Mesothelial cell of epicardium (in vitro differentiated cells): Measurements from ENCODE around the gene HMOX2. TPM values are rescaled to one million over a fixed set of nuclear protein-coding genes. Genes with fewer than 3 reads are reported as not detected.

ENCODE experiments used
- DNase-seq, 2 experiments: peaks; one replicate each; pipeline ENCODE4 v3.0.0; 2021; ENCODE audit warnings: low spot score in 2 of 2; ENCODE audit not compliant: unreplicated experiment in 2 of 2
- H3K27ac Mint-ChIP-seq: 2 replicates; pipeline ENCODE4 v1.8.0; 2021; ENCODE audit warnings: mixed read lengths
- H3K27me3 Mint-ChIP-seq: 2 replicates; pipeline ENCODE4 v1.8.0; 2021; ENCODE audit warnings: low read depth, mixed read lengths
- H3K36me3 Mint-ChIP-seq: 2 replicates; pipeline ENCODE4 v1.8.0; 2021; ENCODE audit warnings: mixed read lengths
- H3K4me1 Mint-ChIP-seq: 2 replicates; pipeline ENCODE4 v1.8.0; 2021; ENCODE audit warnings: mixed read lengths
- H3K4me3 Mint-ChIP-seq: 2 replicates; pipeline ENCODE4 v1.8.0; 2021; ENCODE audit warnings: mild to moderate bottlenecking, moderate library complexity, mixed read lengths
- H3K9me3 Mint-ChIP-seq: 2 replicates; pipeline ENCODE4 v1.8.0; 2021; ENCODE audit warnings: mixed read lengths
- total RNA-seq: library from RNA; stranded (reverse); gene quantifications from 3 replicates; pipeline ENCODE4 v1.2.1, GENCODE V29; 2021
- TF ChIP-seq, protein P1 (sequence below): fragments of 200-600 bp; sonication (generic); IDR thresholded peaks from one replicate; pipeline ENCODE4 v1.5.0; 2021; ENCODE audit warnings: antibody characterized with exemption; ENCODE audit not compliant: unreplicated experiment

Gene HMOX2
- total RNA-seq, 1 donor from 2014 or later, result 30.9 TPM

- Mint-ChIP-seq H3K9me3 (peaks cover 10% of the 10 kb centered on the region), H3K27me3 (peaks cover 19% of the 10 kb centered on the region), H3K4me3 (no peak overlapping the region), H3K36me3 (peaks cover 7% of the 10 kb centered on the region), H3K4me1 (peaks cover 10% of the 10 kb centered on the region), H3K27ac (no peak overlapping the region)
- TF ChIP-seq, protein P1, sequence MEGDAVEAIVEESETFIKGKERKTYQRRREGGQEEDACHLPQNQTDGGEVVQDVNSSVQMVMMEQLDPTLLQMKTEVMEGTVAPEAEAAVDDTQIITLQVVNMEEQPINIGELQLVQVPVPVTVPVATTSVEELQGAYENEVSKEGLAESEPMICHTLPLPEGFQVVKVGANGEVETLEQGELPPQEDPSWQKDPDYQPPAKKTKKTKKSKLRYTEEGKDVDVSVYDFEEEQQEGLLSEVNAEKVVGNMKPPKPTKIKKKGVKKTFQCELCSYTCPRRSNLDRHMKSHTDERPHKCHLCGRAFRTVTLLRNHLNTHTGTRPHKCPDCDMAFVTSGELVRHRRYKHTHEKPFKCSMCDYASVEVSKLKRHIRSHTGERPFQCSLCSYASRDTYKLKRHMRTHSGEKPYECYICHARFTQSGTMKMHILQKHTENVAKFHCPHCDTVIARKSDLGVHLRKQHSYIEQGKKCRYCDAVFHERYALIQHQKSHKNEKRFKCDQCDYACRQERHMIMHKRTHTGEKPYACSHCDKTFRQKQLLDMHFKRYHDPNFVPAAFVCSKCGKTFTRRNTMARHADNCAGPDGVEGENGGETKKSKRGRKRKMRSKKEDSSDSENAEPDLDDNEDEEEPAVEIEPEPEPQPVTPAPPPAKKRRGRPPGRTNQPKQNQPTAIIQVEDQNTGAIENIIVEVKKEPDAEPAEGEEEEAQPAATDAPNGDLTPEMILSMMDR, result no peak
- DNase-seq, result no peak
Observed at GRCh38 chr16:4539716-4540284, 63.6 kb downstream of the HMOX2 start.

- Mint-ChIP-seq H3K4me3 (no peak overlapping the region), H3K27ac (no peak overlapping the region), H3K36me3 (peaks cover 7% of the 10 kb centered on the region), H3K4me1 (no peaks in the 10 kb centered on the region), H3K27me3 (peaks cover 8% of the 10 kb centered on the region), H3K9me3 (peaks cover 7% of the 10 kb centered on the region)
- TF ChIP-seq, protein P1, result no peak
- no peak for DNase-seq
Observed at GRCh38 chr16:4544473-4544872, 68.3 kb downstream of the HMOX2 start.

DNA sequence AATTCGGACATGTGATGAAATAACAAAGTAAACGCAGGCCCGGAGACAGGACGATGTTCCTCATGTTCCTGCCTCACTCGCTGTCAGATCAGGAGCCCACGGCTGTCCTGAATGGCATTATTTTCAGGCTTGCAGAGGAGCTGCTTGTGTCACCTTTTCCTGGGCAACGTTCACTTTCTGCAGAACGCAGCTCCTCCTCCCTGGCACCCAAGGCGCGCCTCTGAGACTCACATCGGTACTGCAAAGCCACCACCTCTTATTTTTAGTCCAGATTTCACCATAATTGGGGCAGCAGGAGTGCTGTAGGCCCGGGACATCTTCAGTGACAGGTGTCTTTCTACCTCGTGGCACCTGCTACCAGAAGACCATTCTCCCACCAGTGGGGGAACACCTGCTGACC lies 71.9 kb downstream of the HMOX2 start:
- no peaks in the 10 kb centered on the region for H3K9me3 Mint-ChIP-seq
- peaks cover 8% of the 10 kb centered on the region for H3K27me3 Mint-ChIP-seq
- no peak overlapping the region for H3K27ac Mint-ChIP-seq
- TF ChIP-seq, protein P1, result no peak
- H3K4me3 Mint-ChIP-seq, result no peak overlapping the region
- H3K36me3 Mint-ChIP-seq, result no peaks in the 10 kb centered on the region
- H3K4me1 Mint-ChIP-seq, result no peaks in the 10 kb centered on the region
- DNase-seq, result no peak

GRCh38 chr16:4550591-4550990 lies 74.4 kb downstream of the HMOX2 start:
- H3K27me3 Mint-ChIP-seq, result peaks cover 9% of the 10 kb centered on the region
- H3K9me3 Mint-ChIP-seq, result no peaks in the 10 kb centered on the region
- DNase-seq, result no peak
- H3K4me3 Mint-ChIP-seq, result no peak overlapping the region
- no peak overlapping the region for H3K27ac Mint-ChIP-seq
- no peaks in the 10 kb centered on the region for H3K36me3 Mint-ChIP-seq
- TF ChIP-seq, protein P1, result no peak
- H3K4me1 Mint-ChIP-seq, result no peaks in the 10 kb centered on the region

- TF ChIP-seq, protein P1, result no peak
- no peaks in the 10 kb centered on the region for H3K9me3 Mint-ChIP-seq
- no peaks in the 10 kb centered on the region for H3K36me3 Mint-ChIP-seq
- H3K27ac Mint-ChIP-seq, result no peak overlapping the region
- H3K27me3 Mint-ChIP-seq, result peaks cover 9% of the 10 kb centered on the region
- no peak overlapping the region for H3K4me3 Mint-ChIP-seq
- no peaks in the 10 kb centered on the region for H3K4me1 Mint-ChIP-seq
- no peak for DNase-seq
Observed at GRCh38 chr16:4552541-4552940, 76.3 kb downstream of the HMOX2 start.

GRCh38 chr16:4556112-4556511 lies 79.9 kb downstream of the HMOX2 start, which contains the start of gene C16orf96:
Gene C16orf96 (plus strand): TSS chr16:4556340. CDS start chr16:4556490, 150 bp downstream.
- no peak for DNase-seq
- Mint-ChIP-seq H3K27ac (no peak within 1 kb of the TSS), H3K36me3 (no peaks in the 10 kb centered on the region), H3K4me3 (no peak within 1 kb of the TSS), H3K4me1 (no peaks in the 10 kb centered on the region), H3K9me3 (no peaks in the 10 kb centered on the region), H3K27me3 (peaks cover 5% of the 10 kb centered on the region)
- TF ChIP-seq, protein P1, result no peak
